Measurements from ENCODE around the gene LYG1. TPM values are rescaled to one million over a fixed set of nuclear protein-coding genes. Genes with fewer than 3 reads are reported as not detected.
A peak's percentile ranks its signal among the peaks of the same experiment; 100 is the strongest.

The LYG1 gene
- total RNA-seq, 1 experiment from 2014 or later: 0.42 TPM

DNA sequence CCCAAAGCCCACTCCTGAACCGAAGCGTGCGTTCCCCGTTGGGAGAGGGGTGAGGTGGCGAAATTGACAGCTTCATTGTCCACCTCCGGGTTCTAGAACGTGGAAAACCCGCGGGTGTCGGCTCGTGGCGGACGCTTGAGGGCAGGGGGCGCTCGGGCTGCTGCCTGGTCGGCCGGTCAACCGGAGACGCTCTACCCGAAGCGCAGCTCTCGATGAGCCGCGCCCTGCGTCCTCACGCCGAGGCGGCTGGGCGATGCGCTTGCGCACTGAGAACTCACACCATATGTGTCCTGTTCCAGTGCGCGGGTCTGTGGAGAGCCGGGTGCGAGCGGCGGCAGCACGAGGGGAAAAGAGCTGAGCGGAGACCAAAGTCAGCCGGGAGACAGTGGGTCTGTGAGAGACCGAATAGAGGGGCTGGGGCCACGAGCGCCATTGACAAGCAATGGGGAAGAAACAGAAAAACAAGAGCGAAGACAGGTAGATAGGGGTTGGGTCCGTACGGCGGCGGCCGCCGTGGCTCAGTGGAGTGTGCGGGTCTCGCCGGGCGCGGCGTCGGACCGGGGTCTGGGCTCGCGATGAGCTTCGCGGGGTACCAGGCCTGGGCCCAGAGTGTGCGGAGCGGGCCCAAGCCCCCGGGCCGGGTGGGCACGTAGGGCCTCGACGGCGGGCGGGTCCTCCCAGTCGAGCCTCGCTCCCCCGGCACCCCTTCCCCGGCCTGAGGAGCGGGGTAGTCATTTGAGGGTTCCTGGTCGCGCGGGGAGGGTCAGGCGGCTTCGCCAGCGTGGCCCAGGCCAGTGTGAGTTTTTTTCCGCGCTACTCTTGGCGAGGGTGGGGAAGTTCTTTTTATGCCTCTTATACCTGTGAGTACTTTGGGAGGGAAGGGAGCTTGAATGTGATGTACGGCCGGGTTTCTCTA lies 36.4 kb upstream of the LYG1 start, which contains the start of gene EIF5B:
TSS of gene EIF5B (plus strand) at position 277 of the 916 bp plus-strand sequence. CDS start at position 443, 166 bp downstream.
- Mint-ChIP-seq H3K4me3 (ENCODE audit: unreplicated experiment) (no peak within 1 kb of the TSS), H3K27me3 (ENCODE audit: insufficient read depth, unreplicated experiment) (no peaks in the 10 kb centered on the region), H3K36me3 (ENCODE audit: insufficient read depth, unreplicated experiment) (peaks cover 10% of the 10 kb centered on the region), H3K27ac (ENCODE audit: low read depth, unreplicated experiment) (no peak within 1 kb of the TSS), H3K9me3 (ENCODE audit: unreplicated experiment) (no peaks in the 10 kb centered on the region), H3K4me1 (ENCODE audit: insufficient read depth, unreplicated experiment) (peaks cover 20% of the 10 kb centered on the region)
- peak; percentile 96 for DNase-seq (ENCODE audit: unreplicated experiment)
- TF ChIP-seq, protein P1, sequence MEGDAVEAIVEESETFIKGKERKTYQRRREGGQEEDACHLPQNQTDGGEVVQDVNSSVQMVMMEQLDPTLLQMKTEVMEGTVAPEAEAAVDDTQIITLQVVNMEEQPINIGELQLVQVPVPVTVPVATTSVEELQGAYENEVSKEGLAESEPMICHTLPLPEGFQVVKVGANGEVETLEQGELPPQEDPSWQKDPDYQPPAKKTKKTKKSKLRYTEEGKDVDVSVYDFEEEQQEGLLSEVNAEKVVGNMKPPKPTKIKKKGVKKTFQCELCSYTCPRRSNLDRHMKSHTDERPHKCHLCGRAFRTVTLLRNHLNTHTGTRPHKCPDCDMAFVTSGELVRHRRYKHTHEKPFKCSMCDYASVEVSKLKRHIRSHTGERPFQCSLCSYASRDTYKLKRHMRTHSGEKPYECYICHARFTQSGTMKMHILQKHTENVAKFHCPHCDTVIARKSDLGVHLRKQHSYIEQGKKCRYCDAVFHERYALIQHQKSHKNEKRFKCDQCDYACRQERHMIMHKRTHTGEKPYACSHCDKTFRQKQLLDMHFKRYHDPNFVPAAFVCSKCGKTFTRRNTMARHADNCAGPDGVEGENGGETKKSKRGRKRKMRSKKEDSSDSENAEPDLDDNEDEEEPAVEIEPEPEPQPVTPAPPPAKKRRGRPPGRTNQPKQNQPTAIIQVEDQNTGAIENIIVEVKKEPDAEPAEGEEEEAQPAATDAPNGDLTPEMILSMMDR (IDR thresholded peaks at IDR 0.05; ENCODE audit: unreplicated experiment): peak; percentile 42
- intact Hi-C loops (cut with micrococcal nuclease): loop anchor here (5.0 kb wide), 1 partner anchor 180 kb away; no protein-coding TSS in a partner anchor
- no TSS peak for BruUV-seq (replicated peaks)
- POLR2A ChIA-PET: interaction anchor here (0.6 to 5.3 kb wide), 42 partner anchors 10 to 1665 kb away, joined by 3 to 154 read pairs (median 6); partner anchors contain the start of genes C2orf15, COA5, LIPT1 and MITD1
- CTCF ChIA-PET: interaction anchor here (0.5 to 1.8 kb wide), 18 partner anchors 11 to 420 kb away, joined by 3 to 10 read pairs (median 4); partner anchors contain the start of gene REV1

DNA sequence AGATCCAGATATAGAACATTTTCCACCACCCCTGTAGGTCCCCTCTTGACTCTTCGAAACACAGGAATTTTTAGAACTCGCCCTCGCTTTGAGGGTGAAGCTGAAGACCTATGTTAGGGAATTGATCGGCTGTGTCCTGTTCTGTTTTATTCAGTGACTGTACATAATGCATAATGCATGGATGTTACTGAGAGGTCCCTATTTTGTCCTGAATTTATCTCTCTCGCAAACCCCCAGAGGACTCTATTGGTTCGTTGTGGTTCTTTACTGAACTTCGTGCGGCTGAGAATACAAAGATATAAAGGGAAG lies 35.8 kb upstream of the LYG1 start:
- no TSS peak for BruUV-seq (replicated peaks)
- Mint-ChIP-seq H3K4me1 (ENCODE audit: insufficient read depth, unreplicated experiment) (peaks cover 15% of the 10 kb centered on the region), H3K36me3 (ENCODE audit: insufficient read depth, unreplicated experiment) (peaks cover 16% of the 10 kb centered on the region), H3K4me3 (ENCODE audit: unreplicated experiment) (no peak overlapping the region), H3K27ac (ENCODE audit: low read depth, unreplicated experiment) (no peak overlapping the region), H3K27me3 (ENCODE audit: insufficient read depth, unreplicated experiment) (no peaks in the 10 kb centered on the region), H3K9me3 (ENCODE audit: unreplicated experiment) (no peaks in the 10 kb centered on the region)
- DNase-seq (ENCODE audit: unreplicated experiment): no peak
- intact Hi-C loops (cut with micrococcal nuclease): loop anchor here (1.0 to 5.0 kb wide), 3 partner anchors 154 to 179 kb away; partner anchors contain the start of genes MITD1, MRPL30 and REV1
- ChIA-PET CTCF (interaction anchor here (0.5 to 1.8 kb wide), 11 partner anchors 12 to 180 kb away, joined by 3 to 10 read pairs (median 4); partner anchors contain the start of gene REV1), POLR2A (interaction anchor here (0.6 to 5.3 kb wide), 38 partner anchors 10 to 1029 kb away, joined by 3 to 154 read pairs (median 6); partner anchors contain the start of genes C2orf15, COA5, LIPT1 and MITD1)
- TF ChIP-seq, protein P1 (IDR thresholded peaks at IDR 0.05; ENCODE audit: unreplicated experiment): no peak

DNA sequence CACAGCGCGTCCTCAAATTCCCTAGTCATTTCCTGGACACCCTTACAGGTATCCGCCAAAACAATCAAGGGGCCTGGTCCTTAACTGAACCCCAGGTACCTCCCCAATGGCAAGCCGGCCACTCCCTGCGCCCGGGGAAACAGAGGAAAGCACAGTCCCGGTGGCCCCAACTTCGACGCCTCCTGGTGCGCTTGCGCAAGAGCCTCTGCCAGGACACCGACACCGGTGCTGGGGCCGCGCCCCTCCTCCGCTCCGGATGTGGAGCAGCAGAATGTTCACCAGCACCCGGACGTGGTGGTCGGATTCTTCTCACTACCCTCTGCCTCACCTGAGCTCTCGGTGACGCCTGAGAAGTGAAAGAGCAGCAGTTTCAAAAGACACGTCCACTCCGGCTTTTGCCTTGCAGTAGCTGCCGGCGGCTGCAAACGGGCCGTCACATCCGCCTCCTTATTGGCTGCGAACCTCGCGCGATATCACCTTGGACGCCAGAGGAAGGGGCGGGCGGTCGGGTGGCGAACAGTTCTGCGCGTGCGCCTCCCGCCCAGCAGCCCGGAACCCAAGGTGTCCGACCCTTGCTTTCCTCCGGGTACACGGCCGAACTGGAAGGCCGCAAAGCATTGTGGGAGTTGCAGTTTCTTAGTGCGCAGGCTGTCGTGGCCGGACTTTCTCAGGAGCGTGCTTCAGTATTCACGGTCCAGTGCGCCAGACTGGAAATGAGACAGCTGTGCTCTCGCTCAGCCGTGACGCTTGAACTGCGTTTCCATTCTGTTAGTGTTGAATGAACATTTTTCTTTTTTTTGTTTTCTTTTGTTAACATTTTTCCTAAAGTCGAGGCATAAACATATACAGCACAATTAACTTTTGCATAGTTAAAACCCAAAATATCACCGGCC lies 35.2 kb upstream of the LYG1 start, which contains the start of gene TXNDC9:
TSS of gene TXNDC9 (minus strand) at position 423 of the 893 bp plus-strand sequence. CDS start 3,123 bp downstream, outside the sequence.
- TSS peak; percentile 66 for BruUV-seq (replicated peaks)

More for the DNA sequence above, 35.2 kb upstream of the LYG1 start, which contains the start of gene TXNDC9:
- no peak within 1 kb of the TSS for H3K4me3 Mint-ChIP-seq (ENCODE audit: unreplicated experiment)
- H3K27ac Mint-ChIP-seq (ENCODE audit: low read depth, unreplicated experiment): no peak within 1 kb of the TSS
- peaks cover 9% of the 10 kb centered on the region for H3K4me1 Mint-ChIP-seq (ENCODE audit: insufficient read depth, unreplicated experiment)
- peak; percentile 99 for DNase-seq (ENCODE audit: unreplicated experiment)
- ChIA-PET CTCF (interaction anchor here (0.5 to 1.8 kb wide), 13 partner anchors 12 to 1030 kb away, joined by 3 to 11 read pairs (median 5); partner anchors contain the start of gene REV1), POLR2A (interaction anchor here (0.6 to 5.3 kb wide), 39 partner anchors 9 to 728 kb away, joined by 3 to 154 read pairs (median 6); partner anchors contain the start of genes C2orf15, COA5, LIPT1 and MITD1)
- H3K9me3 Mint-ChIP-seq (ENCODE audit: unreplicated experiment): no peaks in the 10 kb centered on the region
- intact Hi-C loops (cut with micrococcal nuclease): loop anchor here (1.0 to 5.0 kb wide), 3 partner anchors 154 to 179 kb away; partner anchors contain the start of genes MITD1, MRPL30 and REV1
- no peaks in the 10 kb centered on the region for H3K27me3 Mint-ChIP-seq (ENCODE audit: insufficient read depth, unreplicated experiment)
- TF ChIP-seq, protein P1 (IDR thresholded peaks at IDR 0.05; ENCODE audit: unreplicated experiment): no peak
- peaks cover 22% of the 10 kb centered on the region for H3K36me3 Mint-ChIP-seq (ENCODE audit: insufficient read depth, unreplicated experiment)

Data from MCF 10A (cell line).